ENCODE data around the gene ADIPOR2.

The ADIPOR2 gene

DNA sequence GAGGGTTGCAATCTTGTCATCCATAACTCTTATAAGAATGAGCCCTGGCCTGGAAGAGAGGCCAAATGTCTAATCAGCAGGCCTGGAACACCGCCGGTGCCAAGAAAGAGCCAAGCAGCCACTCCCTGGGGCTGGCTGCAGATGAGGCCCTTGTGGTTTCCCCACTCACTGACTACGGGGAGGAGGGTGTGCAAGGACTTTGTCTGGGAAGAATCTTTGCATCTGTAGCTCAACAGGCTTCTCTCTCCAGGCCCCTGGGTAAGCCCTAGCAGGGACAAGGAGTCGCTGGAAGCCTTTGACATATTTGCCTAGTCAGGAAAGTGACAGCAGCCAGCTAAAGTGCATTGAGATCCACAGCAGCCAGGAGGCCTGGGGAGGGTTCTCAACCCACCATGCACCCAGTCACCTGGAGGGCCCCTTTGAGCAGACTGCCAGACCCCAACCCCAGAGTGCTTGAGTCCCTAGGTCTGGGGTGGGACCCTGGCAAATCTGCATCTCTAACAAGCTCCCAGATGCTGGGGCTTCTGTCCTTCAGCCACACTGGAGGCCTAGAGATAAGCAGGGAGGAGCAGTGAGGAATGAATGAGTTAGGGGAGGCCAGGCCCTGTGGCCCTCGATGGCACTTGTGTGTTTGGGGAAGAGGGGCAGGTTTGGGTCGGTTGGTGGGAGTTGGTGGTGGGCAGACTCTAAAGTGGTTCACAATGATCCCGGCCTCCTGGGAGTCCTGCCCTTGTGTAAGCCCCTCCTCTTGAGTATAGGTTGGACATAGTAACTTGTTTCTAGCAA is 115.6 kb downstream of the ADIPOR2 start:
- WGBS, 2 experiments, result 92 to 96% methylated on average over 7 of the region's 7 CpGs
- Histone ChIP-seq H3K4me3 (ENCODE audit: insufficient read depth, low read depth, low read length) (no peak overlapping the region), H3K27ac (ENCODE audit: insufficient read depth, low read depth, low read length, poor library complexity, severe bottlenecking) (no peak overlapping the region), H3K27me3 (ENCODE audit: control insufficient read depth, insufficient read depth, low read length, poor library complexity, severe bottlenecking) (no peaks in the 10 kb centered on the region), H3K36me3 (ENCODE audit: control insufficient read depth, insufficient read depth, low read length) (no peaks in the 10 kb centered on the region), H3K4me1 (ENCODE audit: control insufficient read depth, insufficient read depth, low read length) (no peaks in the 10 kb centered on the region), H3K9me3 (ENCODE audit: control insufficient read depth, low read length) (no peaks in the 10 kb centered on the region)

DNA sequence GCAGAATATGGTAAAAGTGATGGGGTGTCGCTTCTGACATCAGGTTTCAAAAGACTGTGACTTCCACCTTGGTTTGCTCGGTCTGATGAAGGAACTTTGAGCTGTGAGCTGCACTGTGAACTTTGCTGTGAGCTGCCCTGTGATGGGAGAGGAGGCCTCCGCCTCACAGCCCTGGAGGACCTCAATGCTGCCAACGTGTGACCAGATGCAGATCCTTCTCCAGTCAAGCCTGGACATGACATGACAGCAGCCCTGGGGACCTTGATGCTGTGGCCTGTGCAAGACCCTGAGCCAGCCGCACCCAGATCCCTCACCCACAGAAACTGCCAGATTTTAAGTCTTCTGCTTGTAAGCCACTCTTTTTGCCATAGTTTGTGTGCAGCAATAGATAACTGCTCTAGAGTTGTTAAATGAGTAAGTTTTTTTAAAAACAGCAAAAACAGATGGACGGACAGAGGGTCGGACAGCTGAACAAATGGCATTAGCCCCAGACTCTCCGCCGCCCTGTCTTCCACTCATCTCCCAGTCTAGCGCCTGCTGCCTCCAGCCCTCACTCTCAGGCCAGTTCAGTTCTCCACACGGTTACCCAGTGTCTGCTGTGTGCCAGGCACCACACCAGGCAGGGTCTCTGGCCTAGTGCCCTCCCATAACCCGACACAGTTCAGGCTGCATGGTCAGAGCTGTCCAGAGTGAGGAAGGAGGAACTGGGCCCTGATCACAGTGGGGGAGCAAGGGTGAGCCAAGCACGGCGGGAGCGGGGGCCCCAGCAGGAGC is 116.4 kb downstream of the ADIPOR2 start:
- 92 to 94% methylated on average over 15 of the region's 15 CpGs for WGBS, 2 experiments
- no peak overlapping the region for H3K27ac ChIP-seq (ENCODE audit: insufficient read depth, low read depth, low read length, poor library complexity, severe bottlenecking)
- no peaks in the 10 kb centered on the region for H3K4me1 ChIP-seq (ENCODE audit: control insufficient read depth, insufficient read depth, low read length)
- H3K9me3 ChIP-seq (ENCODE audit: control insufficient read depth, low read length), result no peaks in the 10 kb centered on the region
- no peak overlapping the region for H3K4me3 ChIP-seq (ENCODE audit: insufficient read depth, low read depth, low read length)
- no peaks in the 10 kb centered on the region for H3K27me3 ChIP-seq (ENCODE audit: control insufficient read depth, insufficient read depth, low read length, poor library complexity, severe bottlenecking)
- no peaks in the 10 kb centered on the region for H3K36me3 ChIP-seq (ENCODE audit: control insufficient read depth, insufficient read depth, low read length)

DNA sequence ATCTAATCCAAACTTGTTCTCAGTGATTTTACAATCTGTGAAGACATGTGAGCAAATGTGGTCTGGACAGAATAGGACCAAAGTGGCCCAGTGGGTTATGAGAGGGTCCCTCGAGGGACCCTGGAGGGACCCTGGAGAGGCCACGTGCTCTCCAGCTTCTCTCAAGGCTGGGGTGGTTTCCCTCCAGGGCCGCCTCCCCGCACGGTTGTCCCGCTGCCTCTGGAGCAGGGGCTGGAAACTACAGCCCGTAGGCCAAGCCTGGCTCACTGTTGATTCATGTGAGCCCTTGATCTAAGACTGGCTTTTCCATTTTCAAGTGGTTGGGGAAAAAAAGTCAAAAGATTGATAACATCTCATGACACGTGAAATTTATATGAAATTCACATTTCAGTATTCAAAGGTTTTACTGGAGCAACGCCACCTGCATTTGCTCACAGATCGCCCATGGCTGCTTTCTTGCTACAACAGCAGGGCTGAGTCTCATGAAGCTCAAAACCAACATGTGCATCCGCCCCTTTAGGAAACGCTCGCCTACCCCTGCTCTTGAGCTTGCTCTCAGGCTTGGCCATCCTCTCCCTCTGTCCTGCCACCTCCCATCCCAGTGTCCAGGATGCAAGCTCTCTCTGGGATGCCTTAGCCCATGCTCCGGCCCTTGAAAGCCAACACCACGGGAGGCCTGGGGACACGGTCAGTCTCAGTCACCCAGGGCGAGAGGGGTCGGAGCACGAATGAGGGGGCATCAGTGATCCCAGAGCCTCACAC is 117.3 kb downstream of the ADIPOR2 start:
- H3K27ac ChIP-seq (ENCODE audit: insufficient read depth, low read depth, low read length, poor library complexity, severe bottlenecking), result no peak overlapping the region
- no peaks in the 10 kb centered on the region for H3K36me3 ChIP-seq (ENCODE audit: control insufficient read depth, insufficient read depth, low read length)
- H3K9me3 ChIP-seq (ENCODE audit: control insufficient read depth, low read length), result no peaks in the 10 kb centered on the region
- no peaks in the 10 kb centered on the region for H3K27me3 ChIP-seq (ENCODE audit: control insufficient read depth, insufficient read depth, low read length, poor library complexity, severe bottlenecking)
- no peaks in the 10 kb centered on the region for H3K4me1 ChIP-seq (ENCODE audit: control insufficient read depth, insufficient read depth, low read length)
- 91 to 92% methylated on average over 19 of the region's 19 CpGs for WGBS, 2 experiments
- H3K4me3 ChIP-seq (ENCODE audit: insufficient read depth, low read depth, low read length), result no peak overlapping the region

DNA sequence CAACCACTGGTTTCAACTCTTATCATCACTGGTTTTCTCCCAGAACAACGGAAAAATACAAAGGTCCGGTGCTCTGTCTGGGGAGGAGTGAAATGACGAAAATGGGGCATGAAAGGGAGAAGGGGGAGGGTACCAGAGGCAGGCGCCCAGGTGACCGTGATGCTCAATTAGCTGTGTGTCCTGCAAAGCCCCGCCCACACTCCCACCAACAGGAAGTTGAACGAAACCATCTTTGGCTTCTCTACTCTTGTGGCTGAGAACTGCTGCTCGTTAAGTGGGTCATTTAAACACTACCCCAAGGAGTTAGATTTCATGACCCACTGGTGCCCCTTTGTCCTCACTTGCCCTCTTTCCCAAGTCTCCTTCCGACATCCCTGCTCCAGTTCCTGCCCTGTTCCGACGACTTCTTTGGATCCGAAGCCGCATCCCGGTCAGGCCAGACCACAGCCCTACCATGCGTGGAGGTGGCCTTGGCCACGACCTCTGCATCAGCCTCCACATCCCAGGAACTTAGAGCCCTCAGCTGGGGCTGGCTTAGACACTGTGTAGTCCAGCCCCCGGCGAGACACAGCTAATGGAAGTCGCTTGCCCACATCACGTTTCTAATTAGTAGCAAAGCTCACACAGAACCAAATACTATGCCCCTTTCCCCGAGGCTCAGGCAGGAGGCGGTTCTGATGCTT is 118.1 kb downstream of the ADIPOR2 start:
- Histone ChIP-seq H3K9me3 (ENCODE audit: control insufficient read depth, low read length) (no peaks in the 10 kb centered on the region), H3K4me3 (ENCODE audit: insufficient read depth, low read depth, low read length) (no peak overlapping the region), H3K27ac (ENCODE audit: insufficient read depth, low read depth, low read length, poor library complexity, severe bottlenecking) (no peak overlapping the region), H3K36me3 (ENCODE audit: control insufficient read depth, insufficient read depth, low read length) (no peaks in the 10 kb centered on the region), H3K4me1 (ENCODE audit: control insufficient read depth, insufficient read depth, low read length) (no peaks in the 10 kb centered on the region), H3K27me3 (ENCODE audit: control insufficient read depth, insufficient read depth, low read length, poor library complexity, severe bottlenecking) (no peaks in the 10 kb centered on the region)
- WGBS, 2 experiments, result 91 to 94% methylated on average over 22 of the region's 22 CpGs

DNA sequence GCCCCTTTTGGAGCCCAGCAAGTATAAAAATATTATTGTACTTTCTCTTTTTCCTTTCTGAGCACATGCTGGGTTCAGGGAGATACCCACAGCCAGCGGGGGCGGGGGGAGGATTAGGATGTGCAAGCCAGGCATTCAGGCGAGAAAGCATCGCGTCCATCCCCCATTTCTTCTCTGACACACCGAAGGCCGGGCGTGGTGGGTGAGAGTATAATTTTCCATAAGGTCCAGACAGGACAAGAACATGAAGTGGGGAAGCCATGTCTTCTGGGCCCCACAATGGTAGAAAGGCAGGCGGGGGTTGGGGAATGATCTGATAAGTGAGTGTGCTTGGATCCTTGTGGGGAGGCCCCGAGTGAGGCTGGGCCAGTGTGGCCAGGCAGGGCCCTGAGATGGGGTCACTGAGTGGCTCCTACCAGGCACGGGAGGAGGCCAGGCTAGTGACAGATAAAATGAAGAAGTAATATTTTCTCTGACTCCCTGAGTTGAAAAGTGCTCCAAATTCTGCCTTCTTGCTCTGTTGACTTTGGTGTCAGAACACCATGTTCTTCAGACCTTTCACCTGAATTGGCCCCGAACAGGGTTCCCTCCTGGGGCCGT is 118.8 kb downstream of the ADIPOR2 start:
- no peaks in the 10 kb centered on the region for H3K9me3 ChIP-seq (ENCODE audit: control insufficient read depth, low read length)
- no peaks in the 10 kb centered on the region for H3K4me1 ChIP-seq (ENCODE audit: control insufficient read depth, insufficient read depth, low read length)
- 94 to 95% methylated on average over 13 of the region's 13 CpGs for WGBS, 2 experiments
- H3K4me3 ChIP-seq (ENCODE audit: insufficient read depth, low read depth, low read length), result no peak overlapping the region
- H3K27ac ChIP-seq (ENCODE audit: insufficient read depth, low read depth, low read length, poor library complexity, severe bottlenecking), result no peak overlapping the region
- no peaks in the 10 kb centered on the region for H3K27me3 ChIP-seq (ENCODE audit: control insufficient read depth, insufficient read depth, low read length, poor library complexity, severe bottlenecking)
- H3K36me3 ChIP-seq (ENCODE audit: control insufficient read depth, insufficient read depth, low read length), result no peaks in the 10 kb centered on the region

DNA sequence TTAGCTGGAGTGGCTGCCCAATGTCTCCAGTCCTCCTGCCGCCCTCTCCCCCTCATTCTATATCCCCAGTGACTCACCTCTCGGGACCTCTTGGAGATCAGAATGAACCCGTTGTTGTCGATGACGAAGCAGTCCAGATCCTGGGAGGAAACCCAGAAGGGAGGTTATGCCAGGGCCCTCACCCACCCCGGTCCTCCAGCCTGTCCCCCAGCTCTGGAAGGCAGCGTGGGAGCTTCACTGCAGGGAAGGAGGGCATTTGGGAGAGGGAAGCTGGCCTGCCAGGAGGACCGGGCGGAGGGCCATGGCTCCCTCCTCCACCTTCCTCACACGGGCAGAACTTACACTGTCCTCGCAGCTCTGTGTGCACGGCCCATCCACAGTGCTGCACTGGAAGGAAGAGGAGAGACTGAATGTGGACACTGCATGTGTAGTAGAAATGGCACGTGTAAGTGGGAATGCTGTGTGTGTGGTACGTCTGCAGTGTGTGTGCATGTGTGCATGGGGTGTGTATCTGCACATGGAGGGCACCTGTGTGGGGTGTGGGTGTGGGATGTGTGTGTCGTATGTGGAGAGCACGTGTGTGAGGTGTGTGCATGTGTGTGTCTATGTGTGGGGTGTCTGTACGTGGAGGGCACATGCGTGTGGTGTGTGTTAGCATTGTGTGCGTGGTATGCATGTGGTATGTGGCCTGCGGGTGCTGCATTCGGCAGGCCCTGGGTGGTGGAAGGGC is 119.5 kb downstream of the ADIPOR2 start:
- no peaks in the 10 kb centered on the region for H3K9me3 ChIP-seq (ENCODE audit: control insufficient read depth, low read length)
- 93% methylated on average over 21 of the region's 21 CpGs for WGBS, 2 experiments
- H3K27me3 ChIP-seq (ENCODE audit: control insufficient read depth, insufficient read depth, low read length, poor library complexity, severe bottlenecking), result no peaks in the 10 kb centered on the region
- no peaks in the 10 kb centered on the region for H3K4me1 ChIP-seq (ENCODE audit: control insufficient read depth, insufficient read depth, low read length)
- H3K4me3 ChIP-seq (ENCODE audit: insufficient read depth, low read depth, low read length), result no peak overlapping the region
- no peaks in the 10 kb centered on the region for H3K36me3 ChIP-seq (ENCODE audit: control insufficient read depth, insufficient read depth, low read length)
- H3K27ac ChIP-seq (ENCODE audit: insufficient read depth, low read depth, low read length, poor library complexity, severe bottlenecking), result no peak overlapping the region

DNA sequence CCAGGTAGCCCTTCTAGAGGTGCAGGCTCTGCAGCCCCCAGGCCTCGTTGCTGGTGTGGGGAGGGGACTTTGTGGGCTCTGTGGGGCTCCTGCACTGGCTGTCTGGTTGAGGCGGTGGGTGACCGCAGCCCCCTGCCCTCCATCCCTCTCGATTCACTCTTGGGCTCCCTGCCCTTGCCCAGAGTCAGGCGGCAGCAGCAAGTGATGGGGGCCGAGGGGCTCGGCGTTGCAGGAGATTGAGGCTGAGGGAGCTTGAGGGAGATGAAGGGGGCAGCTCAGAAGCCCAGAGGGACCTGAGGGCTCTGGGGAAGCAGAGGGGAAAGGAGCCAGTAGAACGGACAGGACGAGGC is 120.0 kb downstream of the ADIPOR2 start:
- no peaks in the 10 kb centered on the region for H3K27me3 ChIP-seq (ENCODE audit: control insufficient read depth, insufficient read depth, low read length, poor library complexity, severe bottlenecking)
- no peak overlapping the region for H3K4me3 ChIP-seq (ENCODE audit: insufficient read depth, low read depth, low read length)
- no peaks in the 10 kb centered on the region for H3K4me1 ChIP-seq (ENCODE audit: control insufficient read depth, insufficient read depth, low read length)
- no peak overlapping the region for H3K27ac ChIP-seq (ENCODE audit: insufficient read depth, low read depth, low read length, poor library complexity, severe bottlenecking)
- 95 to 96% methylated on average over 10 of the region's 10 CpGs for WGBS, 2 experiments
- no peaks in the 10 kb centered on the region for H3K36me3 ChIP-seq (ENCODE audit: control insufficient read depth, insufficient read depth, low read length)
- no peaks in the 10 kb centered on the region for H3K9me3 ChIP-seq (ENCODE audit: control insufficient read depth, low read length)

DNA sequence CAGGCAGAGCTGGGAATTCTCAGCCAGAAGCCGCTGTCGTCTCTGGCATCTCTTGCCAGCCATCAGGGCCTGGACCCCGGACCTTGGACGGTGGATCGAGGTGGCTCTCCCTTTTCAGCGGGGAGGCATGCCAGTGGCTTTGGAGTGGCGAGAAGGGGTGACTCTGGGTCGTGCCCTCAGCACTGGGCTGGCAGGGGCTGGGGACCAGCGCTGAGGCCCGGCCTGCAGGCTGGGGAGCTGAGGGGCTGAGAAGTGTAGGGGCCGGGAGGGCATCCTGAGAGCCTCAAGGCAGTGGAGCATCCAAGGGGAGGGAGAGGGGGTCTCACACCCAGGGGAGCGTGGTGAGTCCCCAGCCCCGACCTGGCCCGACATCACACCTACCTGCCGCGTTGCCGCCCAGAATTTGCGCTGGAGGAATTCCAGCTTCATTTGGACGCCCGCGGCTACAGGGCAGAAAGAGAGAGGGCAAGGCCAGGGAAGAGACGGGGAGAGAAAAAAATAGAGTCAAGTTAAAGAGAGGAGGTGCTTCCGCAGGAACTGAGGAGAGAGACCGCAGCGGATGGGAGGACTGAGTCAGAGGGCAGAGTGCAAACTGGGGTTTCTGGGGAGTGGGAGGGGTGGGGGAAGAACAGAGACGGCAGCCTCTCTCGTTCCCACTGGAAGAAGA is 120.5 kb downstream of the ADIPOR2 start:
- H3K9me3 ChIP-seq (ENCODE audit: control insufficient read depth, low read length), result no peaks in the 10 kb centered on the region
- no peaks in the 10 kb centered on the region for H3K36me3 ChIP-seq (ENCODE audit: control insufficient read depth, insufficient read depth, low read length)
- H3K4me1 ChIP-seq (ENCODE audit: control insufficient read depth, insufficient read depth, low read length), result no peaks in the 10 kb centered on the region
- H3K27me3 ChIP-seq (ENCODE audit: control insufficient read depth, insufficient read depth, low read length, poor library complexity, severe bottlenecking), result peaks cover 3% of the 10 kb centered on the region
- H3K4me3 ChIP-seq (ENCODE audit: insufficient read depth, low read depth, low read length), result no peak overlapping the region
- H3K27ac ChIP-seq (ENCODE audit: insufficient read depth, low read depth, low read length, poor library complexity, severe bottlenecking), result no peak overlapping the region
- 92 to 93% methylated on average over 27 of the region's 27 CpGs for WGBS, 2 experiments

DNA sequence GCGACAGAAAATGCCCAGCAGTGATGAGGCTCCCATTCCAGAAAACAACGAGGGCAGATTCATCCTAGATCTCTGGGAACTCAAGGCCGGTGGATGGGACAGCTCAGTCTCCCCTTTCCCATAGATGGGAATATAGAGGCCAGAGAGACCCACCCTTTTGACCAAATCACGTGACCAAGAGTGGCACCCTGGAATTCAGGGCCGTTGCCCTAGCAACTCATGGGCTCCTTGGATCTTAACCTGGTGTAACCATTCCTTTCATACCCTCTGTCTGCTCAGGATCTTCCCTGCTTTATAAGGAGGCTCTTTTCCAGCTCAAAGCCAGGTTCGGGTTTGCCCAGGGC is 121.0 kb downstream of the ADIPOR2 start:
- Histone ChIP-seq H3K27me3 (ENCODE audit: control insufficient read depth, insufficient read depth, low read length, poor library complexity, severe bottlenecking) (peaks cover 3% of the 10 kb centered on the region), H3K4me3 (ENCODE audit: insufficient read depth, low read depth, low read length) (no peak overlapping the region), H3K27ac (ENCODE audit: insufficient read depth, low read depth, low read length, poor library complexity, severe bottlenecking) (no peak overlapping the region), H3K36me3 (ENCODE audit: control insufficient read depth, insufficient read depth, low read length) (no peaks in the 10 kb centered on the region), H3K4me1 (ENCODE audit: control insufficient read depth, insufficient read depth, low read length) (no peaks in the 10 kb centered on the region), H3K9me3 (ENCODE audit: control insufficient read depth, low read length) (no peaks in the 10 kb centered on the region)
- WGBS, 2 experiments, result 92 to 95% methylated on average over 6 of the region's 6 CpGs

All from ectodermal cell (in vitro differentiated cells).